Neuronal stem cell (in vitro differentiated cells): ENCODE data around the gene FAXDC2.
"Not testable (repeated sequence)": the region's sequence is repeated elsewhere in the genome, so short reads cannot be mapped to it uniquely, and the experiment has no call there.

Experiments
- DNase-seq: peaks from one replicate; pipeline ENCODE4 v3.0.0-alpha.2; 2013; ENCODE audit warnings: low spot score
- H2AFZ ChIP-seq: one replicate; pipeline ENCODE4 v1.6.1; 2013; ENCODE audit warnings: mild to moderate bottlenecking, low read length, inconsistent platforms
- H2AK5ac ChIP-seq: 2 replicates; pipeline ENCODE4 v1.6.1; 2013; ENCODE audit warnings: low read depth, mild to moderate bottlenecking, inconsistent platforms, low read length, moderate library complexity, mixed read lengths
- H2BK120ac ChIP-seq: 2 replicates; pipeline ENCODE4 v1.6.1; 2013; ENCODE audit warnings: low read depth, mild to moderate bottlenecking, inconsistent platforms, low read length, moderate library complexity, mixed read lengths
- H2BK12ac ChIP-seq: one replicate; pipeline ENCODE4 v1.6.1; 2013; ENCODE audit warnings: low read length, inconsistent platforms
- H2BK15ac ChIP-seq: 2 replicates; pipeline ENCODE4 v1.6.1; 2013; ENCODE audit warnings: mild to moderate bottlenecking, low read length, inconsistent platforms, mixed read lengths
- H2BK5ac ChIP-seq: one replicate; pipeline ENCODE4 v1.6.1; 2013; ENCODE audit warnings: inconsistent platforms, mild to moderate bottlenecking, low read length, moderate library complexity
- H3K14ac ChIP-seq: one replicate; pipeline ENCODE4 v1.6.1; 2013; ENCODE audit warnings: low read length, inconsistent platforms
- H3K18ac ChIP-seq: 2 replicates; pipeline ENCODE4 v1.6.1; 2013; ENCODE audit warnings: low read length, inconsistent platforms
- H3K23ac ChIP-seq: 2 replicates; pipeline ENCODE4 v1.6.1; 2013; ENCODE audit warnings: low read depth, mild to moderate bottlenecking, mixed read lengths, low read length, inconsistent platforms; ENCODE audit not compliant: poor library complexity
- H3K27ac ChIP-seq: replicated peaks from 3 replicates; pipeline ENCODE4 v1.5.1; 2013; ENCODE audit warnings: low read length, inconsistent platforms
- H3K27me3 ChIP-seq, 3 experiments: 2 replicates each; pipeline ENCODE4 v1.6.1; 2013; ENCODE audit warnings: low read length in 3 of 3, mild to moderate bottlenecking in 2 of 3, inconsistent platforms in 1 of 3, low read depth in 1 of 3, mixed read lengths in 1 of 3, moderate library complexity in 1 of 3; ENCODE audit not compliant: control insufficient read depth in 3 of 3, insufficient read depth in 3 of 3
- H3K36me3 ChIP-seq, 2 donors: replicated peaks in 1 of 2; 2 replicates each; pipeline ENCODE4 v1.6.1; 2013; ENCODE audit warnings: low read length in 2 of 2; ENCODE audit not compliant: control insufficient read depth in 2 of 2, insufficient read depth in 2 of 2
- H3K4ac ChIP-seq: 2 replicates; pipeline ENCODE4 v1.6.1; 2013; ENCODE audit warnings: inconsistent platforms, mild to moderate bottlenecking, low read length, moderate library complexity
- H3K4me1 ChIP-seq, 2 donors: 1 replicate in 1 of 2; 2 replicates in 1 of 2; pipeline ENCODE4 v1.6.1; 2013; ENCODE audit warnings: low read length in 2 of 2, low read depth in 1 of 2; ENCODE audit not compliant: control insufficient read depth in 2 of 2, insufficient read depth in 1 of 2
- H3K4me2 ChIP-seq: one replicate; pipeline ENCODE4 v1.6.1; 2013; ENCODE audit warnings: mild to moderate bottlenecking, low read length, inconsistent platforms; ENCODE audit not compliant: insufficient read depth, poor library complexity, severe bottlenecking
- H3K4me3 ChIP-seq, 2 donors: 2 replicates each; pipeline ENCODE4 v1.5.1; 2013; ENCODE audit warnings: low read length in 2 of 2, mild to moderate bottlenecking in 2 of 2, inconsistent platforms in 1 of 2, moderate library complexity in 1 of 2
- H3K79me1 ChIP-seq: one replicate; pipeline ENCODE4 v1.6.1; 2013; ENCODE audit warnings: low read depth, mild to moderate bottlenecking, inconsistent platforms, low read length, moderate library complexity
- H3K9ac ChIP-seq: one replicate; pipeline ENCODE4 v1.6.1; 2013; ENCODE audit warnings: mild to moderate bottlenecking, low read depth, low read length, inconsistent platforms; ENCODE audit not compliant: poor library complexity
- H3K9me3 ChIP-seq, 2 donors: replicated peaks in 1 of 2; 2 replicates each; pipeline versions ENCODE3 to v1.6.1; 2013; ENCODE audit warnings: low read length in 2 of 2, mild to moderate bottlenecking in 2 of 2, inconsistent platforms in 1 of 2, low read depth in 1 of 2, mixed read lengths in 1 of 2, moderate library complexity in 1 of 2; ENCODE audit not compliant: control insufficient read depth in 2 of 2, insufficient read depth in 1 of 2
- H4K8ac ChIP-seq: one replicate; pipeline ENCODE4 v1.6.1; 2013; ENCODE audit warnings: low read depth, mild to moderate bottlenecking, inconsistent platforms, low read length, moderate library complexity
- H4K91ac ChIP-seq: one replicate; pipeline ENCODE4 v1.6.1; 2013; ENCODE audit warnings: low read length, low read depth, mild to moderate bottlenecking, inconsistent platforms; ENCODE audit not compliant: poor library complexity
- WGBS, 2 donors: extraction: QIAGEN DNeasy Blood & Tissue Kit; methylation state at CpG; one replicate each; pipeline ENCODE4 v1.1.7; 2013; ENCODE audit warnings: missing lambda C conversion rate in 2 of 2, mixed read lengths in 1 of 2; ENCODE audit not compliant: insufficient read length in 2 of 2, insufficient replicate concordance in 1 of 2; ENCODE audit errors: extremely low coverage in 2 of 2; 5-methylcytosine and 5-hydroxymethylcytosine counted together

Gene FAXDC2

GRCh38 chr5:154834053-154834452, 16.4 kb downstream of the FAXDC2 start:
- no peak overlapping the region for H2BK12ac ChIP-seq
- no peaks in the 10 kb centered on the region for H3K4me1 ChIP-seq
- no peak overlapping the region for H2AK5ac ChIP-seq
- H3K14ac ChIP-seq = no peak overlapping the region
- no peaks in the 10 kb centered on the region for H3K79me1 ChIP-seq
- H3K23ac ChIP-seq = no peak overlapping the region
- no peak overlapping the region for H3K18ac ChIP-seq
- no peak overlapping the region for H2BK120ac ChIP-seq
- no peak overlapping the region for H4K91ac ChIP-seq
- no peak overlapping the region for H2AFZ ChIP-seq
- H3K36me3 ChIP-seq = peaks cover 8 to 28% of the 10 kb centered on the region in 2 donors
- no peak overlapping the region for H3K27ac ChIP-seq
- no peaks in the 10 kb centered on the region for H3K9me3 ChIP-seq
- H3K9ac ChIP-seq = no peak overlapping the region
- H3K4ac ChIP-seq = no peak overlapping the region
- no peak overlapping the region for H3K4me2 ChIP-seq
- no peak overlapping the region for H2BK5ac ChIP-seq
- no peak overlapping the region for H2BK15ac ChIP-seq
- no peaks in the 10 kb centered on the region for H3K27me3 ChIP-seq
- no peak overlapping the region for H3K4me3 ChIP-seq
- DNase-seq = no peak
- no CpG with 5 or more reads among the region's 1 CpG for WGBS, 2 donors
- H4K8ac ChIP-seq = no peak overlapping the region

DNA sequence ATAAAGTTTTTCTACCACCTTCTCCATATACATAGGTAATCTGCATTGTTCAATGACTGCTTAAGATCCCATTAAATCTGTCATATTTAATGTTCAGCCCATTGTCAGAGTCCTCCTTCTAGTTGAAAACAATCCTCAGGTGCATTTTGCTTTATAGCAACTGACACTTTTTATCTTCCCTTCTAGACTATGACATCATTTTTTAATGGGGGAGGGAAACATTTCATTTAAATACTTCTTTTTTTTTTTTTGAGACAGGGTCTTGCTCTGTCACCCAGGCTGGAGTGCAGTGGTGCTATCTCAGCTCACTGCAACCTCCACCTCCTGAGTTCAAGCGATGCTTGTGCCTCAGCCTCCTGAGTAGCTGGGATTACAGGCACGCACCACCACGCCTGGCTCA, 17.6 kb downstream of the FAXDC2 start:
- H3K4me2 ChIP-seq, H2BK12ac ChIP-seq, H3K9me3 ChIP-seq, H3K4me1 ChIP-seq, DNase-seq, H4K8ac ChIP-seq, H3K79me1 ChIP-seq, H3K18ac ChIP-seq, H3K14ac ChIP-seq, H2BK5ac ChIP-seq, H3K23ac ChIP-seq, H4K91ac ChIP-seq, H3K9ac ChIP-seq, H2BK15ac ChIP-seq, H2AFZ ChIP-seq, H3K4ac ChIP-seq, H3K4me3 ChIP-seq, H3K27me3 ChIP-seq, H3K27ac ChIP-seq, H2AK5ac ChIP-seq, H2BK120ac ChIP-seq: not testable (repeated sequence)
- peaks cover 7 to 33% of the 10 kb centered on the region in 2 donors for H3K36me3 ChIP-seq
- no CpG with 5 or more reads among the region's 3 CpGs for WGBS, 2 donors

- Histone ChIP-seq H4K91ac (no peak overlapping the region), H3K36me3 (peaks cover 5 to 36% of the 10 kb centered on the region in 2 donors), H3K23ac (no peak overlapping the region), H3K27me3 (no peaks in the 10 kb centered on the region), H3K4me1 (no peaks in the 10 kb centered on the region), H4K8ac (no peak overlapping the region), H2BK15ac (no peak overlapping the region), H2AFZ (no peak overlapping the region), H3K18ac (no peak overlapping the region), H3K9me3 (no peaks in the 10 kb centered on the region), H2BK5ac (no peak overlapping the region), H2AK5ac (no peak overlapping the region), H3K79me1 (no peaks in the 10 kb centered on the region), H3K14ac (no peak overlapping the region), H3K4me3 (peak overlapping the region in 1 of 2 donors; percentile 1), H2BK120ac (no peak overlapping the region), H3K4me2 (no peak overlapping the region), H2BK12ac (no peak overlapping the region), H3K9ac (no peak overlapping the region), H3K4ac (no peak overlapping the region), H3K27ac (no peak overlapping the region)
- no CpG with 5 or more reads among the region's 7 CpGs for WGBS, 2 donors
- DNase-seq = no peak
These were observed 19.0 kb downstream of the FAXDC2 start for GRCh38 chr5:154831451-154831850.

DNA sequence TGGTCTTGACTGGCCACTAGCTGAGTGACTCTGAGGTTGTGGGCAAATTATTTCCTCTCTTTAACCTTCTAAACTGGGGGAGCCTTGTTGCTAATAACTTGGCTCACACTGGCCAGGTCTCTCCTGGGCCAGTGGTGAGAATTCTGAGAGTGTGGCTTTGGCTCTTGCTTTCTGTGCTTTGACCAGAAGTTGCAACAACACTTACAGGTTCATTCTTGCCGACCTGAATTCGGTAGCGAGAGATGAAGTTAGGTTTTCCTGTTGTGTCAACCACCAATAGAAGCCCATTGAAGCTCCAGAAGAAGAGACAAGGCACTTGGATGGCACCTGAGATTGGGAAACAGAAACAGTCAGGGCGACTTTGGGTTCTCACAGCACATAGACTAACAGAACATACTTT, 19.8 kb downstream of the FAXDC2 start:
- Histone ChIP-seq H2BK120ac (no peak overlapping the region), H3K23ac (no peak overlapping the region), H4K8ac (no peak overlapping the region), H3K36me3 (peaks cover 5 to 36% of the 10 kb centered on the region in 2 donors), H3K9me3 (no peaks in the 10 kb centered on the region), H2AK5ac (no peak overlapping the region), H4K91ac (no peak overlapping the region), H3K79me1 (no peaks in the 10 kb centered on the region), H2BK5ac (no peak overlapping the region), H3K14ac (no peak overlapping the region), H3K4ac (no peak overlapping the region), H3K18ac (no peak overlapping the region), H3K4me1 (no peaks in the 10 kb centered on the region), H2BK15ac (no peak overlapping the region), H2AFZ (no peak overlapping the region), H3K4me3 (no peak overlapping the region), H3K27me3 (no peaks in the 10 kb centered on the region), H3K27ac (no peak overlapping the region), H2BK12ac (no peak overlapping the region), H3K4me2 (no peak overlapping the region), H3K9ac (no peak overlapping the region)
- DNase-seq = no peak
- WGBS, 2 donors = no CpG with 5 or more reads among the region's 4 CpGs
